ENCODE data around the gene MYCBPAP.

Gene MYCBPAP

DNA sequence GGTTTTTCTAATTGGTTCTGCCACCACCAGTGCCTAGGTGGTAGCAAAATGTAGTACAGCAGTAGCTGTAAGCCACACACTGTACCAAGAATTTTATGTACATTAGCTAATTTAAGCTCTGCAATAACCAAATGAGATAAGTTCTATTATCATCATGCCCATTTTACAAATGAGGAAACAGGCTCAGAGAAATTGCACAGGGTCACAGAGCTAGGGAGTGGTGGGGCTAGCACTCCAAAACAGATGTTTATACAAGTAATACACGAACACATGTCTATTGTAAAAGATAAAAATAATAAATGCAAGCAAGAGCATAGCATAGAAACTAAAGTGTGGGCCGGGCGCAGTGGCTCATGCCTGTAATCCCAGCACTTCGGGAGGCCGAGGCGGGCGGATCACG lies 16.0 kb upstream of the MYCBPAP start:
- DNase-seq: no peak

DNA sequence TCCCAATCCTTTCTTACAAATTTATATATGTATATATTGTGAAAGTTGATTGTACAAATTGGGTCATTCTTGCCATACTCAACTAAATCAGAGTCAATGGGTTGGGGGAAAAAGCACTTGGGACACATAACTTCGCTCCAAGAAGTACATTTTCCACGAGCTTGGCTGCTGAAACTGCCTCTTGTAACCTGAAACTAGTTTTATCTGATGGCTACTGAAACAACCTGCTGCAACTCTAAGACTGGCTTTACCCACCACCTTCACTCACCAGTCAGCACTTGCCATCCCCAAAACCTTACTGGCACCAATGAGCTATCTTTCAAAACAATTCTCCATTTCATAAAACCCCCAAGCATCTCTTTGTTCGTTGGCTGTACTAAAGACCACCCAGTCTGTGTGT lies 14.5 kb upstream of the MYCBPAP start:
- no peak for DNase-seq

DNA sequence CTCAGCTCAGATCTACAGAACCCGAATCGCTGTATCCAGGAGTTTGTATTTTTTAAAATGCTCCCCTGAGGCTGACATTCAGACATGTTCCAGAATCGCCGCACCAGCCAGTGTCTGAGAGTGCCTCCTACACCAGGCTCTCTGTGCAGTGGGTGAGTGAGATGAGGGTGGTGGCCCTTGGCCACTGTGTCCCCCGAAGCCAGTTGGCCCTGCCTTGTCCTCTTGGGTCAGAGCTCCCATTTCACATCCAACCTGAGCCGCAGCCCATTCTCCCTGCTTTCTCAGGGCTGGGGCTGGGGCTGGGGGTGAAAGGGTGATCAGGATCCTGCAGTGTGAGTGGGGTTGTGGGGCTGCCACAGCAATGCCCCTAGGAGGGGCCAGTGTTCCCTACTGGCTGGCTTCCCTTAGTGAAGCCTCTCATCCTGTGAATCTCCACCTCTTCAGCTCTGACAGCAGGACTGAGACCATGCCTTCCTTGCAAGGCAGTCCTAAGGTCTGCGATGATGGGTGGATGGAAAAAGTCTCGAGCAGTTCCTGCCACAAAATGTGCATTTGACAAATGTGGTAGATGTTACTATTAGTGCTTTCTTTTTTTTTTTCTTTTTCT lies 12.9 kb upstream of the MYCBPAP start:
- no peak for DNase-seq

DNA sequence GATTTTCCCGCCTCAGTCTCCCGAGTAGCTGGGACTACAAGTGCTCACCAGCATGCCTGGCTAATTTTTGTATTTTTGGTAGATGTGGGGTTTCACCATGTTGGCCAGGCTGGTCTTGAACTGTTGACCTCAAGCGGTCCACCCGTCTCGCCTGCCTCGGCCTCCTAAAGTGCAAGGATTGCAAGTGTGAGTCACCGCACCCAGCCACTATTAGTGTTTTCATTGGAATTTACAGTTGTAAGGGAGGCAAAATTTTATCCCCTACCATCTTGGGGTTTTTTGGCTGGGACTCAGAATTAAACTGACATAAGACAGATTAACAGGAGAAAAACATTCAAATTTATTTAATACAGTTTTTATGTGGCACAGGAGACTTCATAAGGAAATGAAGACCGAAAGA lies 12.3 kb upstream of the MYCBPAP start:
- DNase-seq: no peak

DNA sequence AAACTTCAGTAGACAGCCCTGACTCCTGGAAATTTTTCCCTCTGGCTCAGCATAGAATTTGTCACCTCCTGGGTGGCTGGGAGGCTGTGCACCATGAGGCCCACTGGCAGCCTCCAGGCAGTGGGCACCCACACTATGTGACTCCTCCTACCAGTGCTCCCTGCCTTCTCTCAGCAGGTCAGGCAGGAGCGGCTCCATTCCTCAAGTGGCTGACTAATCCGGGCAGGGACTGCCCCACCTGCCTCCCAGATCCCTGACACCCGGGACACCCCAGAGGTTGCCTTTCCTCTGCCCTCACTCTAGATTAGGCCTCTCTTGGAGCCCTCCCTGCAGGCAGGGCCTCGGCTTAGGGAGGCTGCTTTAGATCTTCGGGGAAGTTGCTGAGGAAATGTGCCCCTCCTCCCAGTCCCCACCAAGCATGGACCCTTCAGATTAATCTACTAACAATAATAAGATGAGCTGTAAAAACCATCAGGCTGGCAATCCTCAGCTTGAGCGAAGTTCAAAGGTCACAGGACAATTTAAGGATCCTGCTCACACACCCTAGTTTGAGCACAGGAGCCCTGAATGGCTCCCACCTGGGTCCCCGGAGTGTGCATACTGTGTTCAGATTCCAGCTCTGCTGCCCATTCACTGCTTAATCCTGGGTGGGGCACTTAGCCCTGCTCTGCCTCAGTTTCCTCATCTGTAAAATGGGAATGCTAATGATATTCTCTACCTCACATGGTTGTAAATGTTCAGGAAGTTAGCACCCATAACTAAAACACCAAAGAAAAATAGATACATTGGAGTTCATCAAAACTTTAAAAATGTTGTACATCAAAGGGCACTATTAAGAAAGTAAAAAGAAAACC lies 10.0 kb upstream of the MYCBPAP start:
- DNase-seq: no peak

DNA sequence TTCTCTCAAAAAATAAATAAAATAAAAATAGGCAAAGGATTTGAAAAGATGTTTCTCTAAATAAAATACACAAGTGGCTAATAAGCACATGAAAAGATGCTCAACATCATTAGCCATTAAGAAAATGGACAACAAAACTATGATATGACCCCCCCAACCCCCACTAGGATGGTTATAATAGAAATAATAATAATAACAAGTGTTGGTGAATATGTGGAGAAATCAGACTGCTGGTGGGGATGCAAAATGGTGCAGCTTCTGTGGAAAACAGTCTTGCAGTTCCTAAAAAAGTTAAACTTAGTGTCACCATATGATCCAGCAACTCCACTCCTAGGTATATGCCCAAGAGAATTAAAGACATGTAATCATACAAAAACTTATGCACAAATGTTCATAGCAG lies 9.0 kb upstream of the MYCBPAP start:
- no peak for DNase-seq

DNA sequence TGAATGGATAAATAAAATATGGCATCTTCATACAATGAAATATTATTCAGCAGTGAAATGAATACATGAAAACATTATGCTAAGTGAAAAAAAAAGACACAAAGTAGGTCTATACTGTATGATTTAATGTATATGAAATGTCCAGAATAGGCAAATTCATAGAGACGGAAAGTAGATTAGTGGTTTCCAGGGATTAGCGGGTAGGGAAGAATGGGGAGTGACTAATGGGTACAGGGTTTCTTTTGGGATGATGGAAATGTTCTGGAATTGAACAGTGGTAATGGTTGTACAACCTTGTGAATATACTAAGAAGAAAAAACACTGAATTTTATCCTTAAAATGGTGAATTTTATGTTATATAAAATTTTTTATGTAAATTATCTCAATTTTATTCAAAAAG lies 8.5 kb upstream of the MYCBPAP start:
- DNase-seq: no peak

DNA sequence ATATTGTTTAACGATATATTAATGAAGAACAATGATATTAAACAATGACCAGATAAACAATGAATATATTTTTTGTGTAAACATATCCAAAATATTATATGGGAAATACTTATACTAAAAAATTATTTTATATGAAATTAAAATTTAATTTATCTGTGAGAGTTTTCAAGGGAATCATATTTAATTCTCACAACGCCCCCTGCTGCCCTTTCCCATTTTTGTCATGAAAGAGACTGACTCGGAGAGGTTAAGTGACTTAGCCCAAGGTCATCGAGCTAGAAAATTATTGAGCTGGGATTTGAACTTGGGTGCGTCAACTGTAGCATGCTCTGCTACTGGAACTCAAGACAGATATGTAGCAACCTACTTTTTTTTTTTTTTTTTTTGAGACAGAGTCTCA lies 7.2 kb upstream of the MYCBPAP start:
- no peak for DNase-seq

DNA sequence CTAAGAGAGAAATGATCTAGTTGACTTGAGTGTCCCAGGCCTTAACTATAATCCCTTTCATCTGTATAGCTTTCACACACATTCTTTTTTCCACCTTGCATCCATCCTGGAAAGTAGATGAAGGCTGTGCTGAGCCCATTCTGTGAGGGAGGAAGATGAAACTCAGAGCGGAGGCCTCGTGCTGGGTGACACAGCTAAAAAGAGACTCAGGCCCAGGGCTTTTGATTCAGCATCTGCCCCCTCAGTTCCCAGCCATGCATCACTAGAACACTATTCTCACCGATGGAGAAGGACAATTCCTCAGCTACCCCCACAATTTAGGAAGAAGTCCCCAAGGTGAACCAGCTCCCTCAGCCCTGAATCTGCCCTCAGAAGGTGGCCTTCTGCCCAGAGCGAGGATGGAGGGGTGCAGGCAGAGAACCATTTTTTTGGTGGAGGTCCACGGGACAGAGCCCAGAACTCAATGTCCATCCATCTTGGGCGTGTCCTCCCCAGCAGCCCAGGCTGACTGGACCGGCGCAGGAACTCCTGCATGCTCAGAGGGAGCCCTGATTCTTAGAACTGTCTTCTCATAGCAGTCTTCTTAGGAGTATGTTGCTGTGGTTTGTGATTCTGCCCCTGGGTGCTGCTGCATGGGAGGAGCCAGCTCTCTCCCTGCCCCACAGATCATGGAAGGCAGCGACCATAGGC lies 5.8 kb upstream of the MYCBPAP start:
- DNase-seq: no peak

DNA sequence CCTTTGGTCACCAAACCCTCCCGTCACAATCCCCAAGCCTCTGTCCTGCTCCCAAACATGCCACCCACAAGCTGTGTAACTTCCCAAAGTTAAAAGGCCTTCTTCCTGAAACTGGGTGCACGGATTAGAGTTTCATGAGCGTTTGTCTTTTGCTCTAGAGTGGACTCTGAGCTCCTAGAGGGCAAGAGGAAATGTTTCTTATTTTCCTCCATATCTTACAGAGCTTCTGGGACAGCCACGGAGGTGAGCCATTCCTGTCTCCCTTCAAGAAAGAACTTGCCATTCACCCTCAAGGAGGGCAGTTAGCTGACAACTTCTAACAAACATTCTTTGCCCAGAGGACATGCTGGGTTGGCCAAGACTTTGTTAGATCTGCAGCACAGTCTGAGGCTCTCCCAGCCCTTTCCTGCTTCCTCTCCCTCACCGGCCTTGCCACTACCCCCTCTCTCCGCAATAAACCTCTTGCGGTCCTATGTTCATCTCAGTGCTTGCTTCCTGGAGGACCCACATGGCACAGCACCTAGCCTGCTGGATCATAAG lies 2.6 kb upstream of the MYCBPAP start:
- no peak for DNase-seq

DNA sequence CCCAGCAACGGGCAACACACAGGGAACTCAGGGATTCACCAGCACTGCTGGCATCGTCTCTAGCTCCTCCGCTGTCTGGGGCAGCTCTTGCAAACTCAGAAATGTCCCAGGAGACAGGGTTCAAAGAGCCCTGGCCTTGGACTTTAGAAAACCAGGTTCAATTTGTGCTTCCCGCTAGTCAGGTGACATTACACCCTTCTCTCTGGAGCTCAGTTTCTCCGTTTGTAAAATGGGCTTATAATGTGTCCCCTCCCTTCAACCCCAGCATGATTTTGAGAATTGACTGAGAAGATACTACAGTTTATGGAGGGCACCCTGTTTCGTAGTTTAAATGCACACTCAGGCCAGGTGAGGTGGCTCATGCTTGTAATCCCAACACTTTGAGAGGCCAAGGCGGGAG lies 1.9 kb upstream of the MYCBPAP start:
- no peak for DNase-seq

DNA sequence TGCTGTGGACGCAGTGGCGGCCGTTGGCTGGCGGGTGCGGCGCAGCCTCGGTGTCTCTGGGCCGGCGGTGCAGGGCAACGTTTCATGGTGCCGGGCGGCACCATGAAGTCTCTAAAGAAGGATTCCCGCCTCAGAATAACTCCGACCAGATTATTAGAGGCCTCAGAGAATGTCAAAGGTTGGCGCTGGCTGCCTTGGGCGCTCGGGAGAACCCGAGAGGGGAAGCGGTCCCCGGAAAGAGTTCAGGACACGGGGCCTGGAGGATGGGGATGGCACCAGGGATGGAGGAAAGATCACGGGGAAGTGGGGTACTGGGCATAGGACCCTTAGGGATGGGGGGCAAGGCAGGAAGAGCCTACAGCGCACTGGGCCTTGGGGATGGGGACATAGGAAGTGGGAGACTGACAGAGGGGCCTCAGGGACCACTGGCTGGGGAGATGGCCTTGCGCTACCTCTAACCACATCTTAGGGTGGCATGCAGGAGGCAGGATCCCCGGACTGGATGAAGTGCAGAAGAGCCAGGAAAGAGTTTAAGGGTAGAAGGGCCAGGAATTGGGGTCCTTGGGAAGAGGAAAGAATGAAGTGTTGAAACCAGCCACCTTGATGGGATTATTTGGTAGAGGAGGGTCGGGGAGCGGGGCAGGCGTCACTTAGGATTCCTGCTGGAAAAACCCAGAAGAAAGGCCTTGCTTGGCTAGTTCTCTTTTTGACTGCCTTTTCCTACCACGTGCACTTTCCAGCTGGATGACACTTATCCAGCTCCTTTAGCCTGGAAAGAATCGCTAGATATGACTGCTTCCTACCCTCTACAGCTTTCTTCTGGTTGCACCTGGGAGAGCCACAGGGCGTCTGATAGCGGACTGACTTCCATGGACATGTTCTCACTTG lies 578 bp downstream of the MYCBPAP start:
- DNase-seq: no peak

DNA sequence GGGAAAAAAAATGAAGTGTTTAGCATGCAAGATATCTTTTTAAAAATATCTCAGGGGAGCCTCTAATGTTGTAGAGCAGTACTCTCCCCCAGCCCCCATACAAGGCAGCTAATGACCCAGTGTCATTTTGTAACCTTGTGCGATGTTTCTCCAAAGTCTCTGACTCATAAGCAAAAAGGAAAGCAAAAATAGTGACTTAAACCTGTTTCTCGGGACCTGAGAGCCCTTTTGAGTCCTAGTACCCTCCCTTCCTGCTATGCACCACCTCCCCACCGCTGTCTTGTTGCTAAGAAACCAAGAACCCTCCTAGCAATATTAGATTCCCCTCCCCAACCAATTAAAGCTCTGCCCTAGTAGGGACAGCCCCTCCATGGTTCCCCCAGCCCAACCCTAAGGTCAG lies 2.8 kb downstream of the MYCBPAP start:
- no peak for DNase-seq

DNA sequence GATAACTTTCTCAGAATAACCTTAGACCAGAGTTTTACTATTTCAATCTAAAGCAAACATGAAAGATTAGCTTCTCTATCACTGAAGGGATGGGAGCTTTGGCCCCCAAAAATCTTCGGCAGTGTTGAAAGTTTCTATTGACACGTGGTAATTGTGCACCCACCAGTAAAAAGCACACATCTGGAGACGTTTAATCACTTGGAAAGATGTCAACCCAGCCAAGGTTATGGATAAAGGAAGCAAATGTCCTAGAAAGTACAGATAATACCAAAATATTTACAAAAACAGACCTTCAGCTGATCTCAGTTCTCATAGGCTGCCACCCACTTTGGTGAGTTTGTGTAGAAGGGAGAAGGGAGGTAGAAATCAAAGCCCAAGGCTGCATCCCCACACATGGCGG lies 5.3 kb downstream of the MYCBPAP start:
- DNase-seq: no peak

DNA sequence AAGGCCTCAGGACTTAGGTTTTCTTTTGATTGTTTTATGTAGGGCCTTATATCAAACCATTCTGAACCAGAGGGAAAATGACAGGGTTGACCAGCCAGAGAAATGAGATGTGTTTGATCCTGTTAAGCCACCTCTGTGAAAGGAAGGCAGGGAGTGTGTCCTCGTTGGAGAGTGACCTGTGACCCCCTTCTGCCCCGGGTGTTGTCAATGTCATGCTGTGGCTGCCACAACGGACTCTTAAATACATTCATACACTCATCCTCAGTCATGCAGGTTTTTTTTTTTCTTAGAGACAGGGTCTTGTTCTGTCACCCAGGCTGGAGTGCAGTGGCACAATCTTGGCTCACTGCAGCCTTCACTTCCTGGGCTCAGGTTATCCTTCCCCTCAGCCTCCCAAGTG lies 6.1 kb downstream of the MYCBPAP start:
- no peak for DNase-seq

DNA sequence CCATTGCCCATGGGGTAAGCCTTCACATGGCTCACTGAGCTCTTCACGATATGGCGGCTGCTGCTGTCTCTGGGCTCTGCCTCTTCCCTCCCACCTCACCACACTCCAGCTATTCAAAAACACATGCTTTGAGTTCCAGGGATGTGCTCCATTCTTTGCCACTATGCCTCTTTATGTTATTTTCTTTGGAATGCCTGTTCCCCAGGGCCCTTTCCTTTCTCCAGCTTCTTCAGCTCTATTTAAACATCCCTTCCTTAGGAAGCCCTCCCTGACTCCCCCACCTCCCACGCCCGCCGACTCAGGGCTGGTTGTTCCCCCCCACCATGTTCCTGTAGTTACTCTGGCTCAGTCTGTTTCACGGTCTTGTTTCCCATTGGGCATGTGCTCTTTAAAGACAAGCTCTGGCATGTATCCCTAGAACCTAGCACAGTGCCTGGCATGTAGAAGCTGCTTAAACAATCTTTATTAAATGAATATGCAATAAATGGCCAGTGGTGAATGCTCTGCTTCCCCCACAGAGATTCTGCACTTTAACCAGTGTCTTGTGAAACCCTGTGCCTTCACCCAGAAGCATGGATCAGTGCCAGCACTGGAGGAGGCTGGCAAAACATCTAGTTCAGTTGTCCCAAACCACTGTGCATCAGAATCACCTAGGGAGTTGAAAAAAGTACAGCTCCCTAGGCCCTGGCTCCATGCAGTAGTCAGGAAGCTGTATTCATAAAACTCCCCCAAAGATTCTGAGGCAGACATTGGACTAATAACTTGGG lies 6.9 kb downstream of the MYCBPAP start:
- DNase-seq: no peak

DNA sequence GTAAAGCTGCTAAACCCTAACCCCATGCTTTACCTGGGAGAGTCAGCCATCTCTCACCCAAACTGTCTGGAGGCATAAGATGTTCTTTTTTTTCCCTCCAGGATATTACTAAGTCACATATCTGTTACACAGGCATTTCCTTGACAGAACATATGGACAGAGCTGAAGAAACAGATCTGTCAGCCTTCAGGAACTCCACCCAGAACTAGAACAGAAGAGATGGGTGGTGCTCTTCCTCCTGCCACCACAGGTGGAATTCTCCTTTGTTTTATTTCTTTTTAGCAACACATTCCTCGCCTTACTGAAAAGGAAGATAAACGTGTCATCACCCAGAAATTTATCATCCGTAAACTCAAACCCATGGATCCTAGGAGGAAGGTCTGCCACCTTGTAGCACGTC lies 8.8 kb downstream of the MYCBPAP start:
- DNase-seq: no peak

DNA sequence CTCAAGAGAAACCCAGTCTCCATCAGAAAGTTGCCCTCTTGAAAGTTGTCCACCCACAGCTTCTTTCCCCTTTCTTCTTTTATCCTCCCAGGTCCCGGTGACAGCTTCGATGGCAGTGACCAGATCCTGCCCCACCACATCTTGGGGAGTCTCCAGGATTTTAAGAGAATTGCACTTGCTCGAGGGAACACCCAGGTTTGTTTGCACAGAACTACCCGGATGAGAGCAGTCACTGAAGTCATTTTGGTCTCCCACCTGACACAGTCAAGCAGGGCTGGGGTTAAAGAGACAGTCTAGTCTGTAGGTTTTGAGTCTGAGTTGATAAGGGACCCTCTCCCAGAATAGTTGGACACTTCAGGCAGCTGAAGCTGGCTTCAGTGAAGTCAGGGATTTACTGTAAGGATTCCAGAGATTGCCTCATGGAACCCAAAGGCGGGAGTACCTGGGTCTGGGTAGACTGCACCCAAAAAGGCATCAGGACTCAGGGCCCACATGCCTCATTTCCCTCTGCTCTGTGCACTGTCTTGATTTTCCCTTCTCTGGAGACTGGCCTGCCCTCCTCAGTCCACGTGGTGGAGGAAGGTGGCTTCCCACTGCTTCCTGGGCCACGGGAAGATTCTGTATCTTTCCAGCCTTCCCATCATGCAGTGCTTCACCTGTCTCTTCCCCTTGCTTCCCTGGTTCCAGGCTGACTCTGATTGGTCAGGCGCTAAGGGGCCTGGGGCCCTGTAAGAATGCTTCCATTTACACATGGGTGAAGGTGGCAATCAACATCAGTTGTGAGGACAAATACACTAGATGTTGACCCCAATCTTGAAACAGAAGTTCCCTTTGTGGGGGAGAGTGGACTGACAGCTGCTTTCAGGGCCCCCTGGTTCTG lies 9.5 kb downstream of the MYCBPAP start:
- DNase-seq: no peak

DNA sequence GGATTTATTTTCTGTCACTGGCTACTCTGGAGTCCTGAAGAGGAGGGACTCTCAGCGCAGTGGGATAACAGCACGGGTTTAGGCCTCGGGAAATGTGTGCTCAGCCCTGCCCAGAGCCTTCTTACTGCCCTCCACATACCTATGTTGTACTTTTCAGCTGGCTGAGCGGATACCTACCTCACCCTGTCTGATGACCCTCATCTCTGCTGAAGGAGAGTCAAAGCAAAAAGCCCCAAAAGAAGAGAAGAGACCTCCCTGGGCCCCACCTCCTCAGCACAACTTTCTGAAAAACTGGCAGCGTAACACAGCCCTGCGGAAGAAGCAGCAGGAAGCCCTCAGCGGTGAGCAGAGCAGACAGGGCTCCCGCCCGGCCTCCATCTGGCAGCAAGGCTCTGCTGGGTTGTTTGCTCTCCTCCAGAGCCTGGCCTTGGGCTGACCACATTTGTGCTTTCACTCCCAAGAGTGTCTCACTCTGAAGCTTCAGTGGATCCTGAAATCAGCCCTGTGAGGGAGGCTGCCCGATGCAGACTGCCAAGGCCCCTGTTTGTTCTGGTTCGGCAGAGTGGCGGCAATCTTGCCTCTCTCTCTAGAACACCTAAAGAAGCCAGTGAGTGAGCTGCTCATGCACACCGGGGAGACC lies 10.3 kb downstream of the MYCBPAP start:
- no peak for DNase-seq

DNA sequence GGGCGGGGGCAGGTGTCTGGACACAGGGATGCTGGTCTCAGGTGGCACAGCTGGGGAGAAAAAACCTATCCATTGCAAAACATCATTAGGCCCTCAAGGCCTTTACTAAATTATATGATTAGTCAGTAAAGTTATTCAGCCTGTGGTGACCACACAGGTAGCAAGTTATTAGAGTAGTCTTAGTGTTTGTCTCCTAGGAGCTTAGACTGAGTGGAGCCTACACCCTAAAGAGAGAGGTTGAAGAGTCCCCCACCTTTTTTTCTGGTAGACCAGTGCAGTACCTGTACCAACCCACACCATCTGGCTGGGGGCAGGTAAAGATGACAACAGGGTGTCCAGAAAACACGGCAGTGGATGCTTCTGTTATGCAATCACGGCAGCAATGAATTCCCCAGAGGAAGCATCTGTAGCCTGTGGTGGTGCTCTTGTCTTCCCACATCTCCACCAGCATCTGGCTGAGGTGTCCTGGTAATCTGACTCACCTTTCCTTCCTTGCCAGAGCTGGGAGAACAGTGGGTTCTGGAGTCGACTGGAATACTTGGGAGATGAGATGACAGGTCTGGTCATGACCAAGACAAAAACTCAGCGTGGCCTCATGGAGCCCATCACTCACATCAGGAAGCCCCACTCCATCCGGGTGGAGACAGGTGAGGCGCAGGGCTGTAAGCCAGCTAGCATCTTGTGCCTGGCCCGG lies 11.0 kb downstream of the MYCBPAP start:
- no peak for DNase-seq

All from NCI-H1048 (cell line).